HepG2 (cell line): ENCODE results near the gene UBL4B. TPM values are rescaled to one million over a fixed set of nuclear protein-coding genes. Genes with fewer than 3 reads are reported as not detected.

Source experiments
- ATAC-seq: fragments of 200-7000 bp; cut with Tn5 transposase; 3 replicates; pipeline ENCODE4 v1.9.1; 2020; ENCODE audit warnings: mild to moderate bottlenecking, moderate library complexity
- BruUV-seq: library from RNA; stranded (reverse); fragments of 400-500 nt; replicated peaks from 2 replicates; lab custom pipeline; 2021; lab: Mats Ljungman, UMichigan
- CTCF ChIA-PET: fragments of 300-600 bp; formaldehyde crosslinking; extraction: SDS; loops from one replicate; lab custom pipeline; 2021; ENCODE audit warnings: low total read pairs, inconsistent platforms, low intra/inter-chr PET ratio; lab: Yijun Ruan, JAX
- POLR2A ChIA-PET: fragments of 350-600 bp; sonication (Branson Sonifier 250); formaldehyde crosslinking; loops from one replicate; lab custom pipeline; 2020; ENCODE audit warnings: antibody characterized with exemption, inconsistent platforms; lab: Yijun Ruan, JAX
- DNase-seq: peaks from one replicate; pipeline ENCODE4 v3.0.0-alpha.2; 2015; ENCODE audit warnings: low spot score
- FAIRE-seq: peaks from 3 replicates; lab custom pipeline; 2011; peaks lifted over from hg19 to GRCh38; lab: Jason Lieb, UNC
- H2AFZ ChIP-seq: one replicate; pipeline ENCODE4 v1.6.1; 2011; ENCODE audit warnings: low read length, inconsistent platforms
- H3K27ac ChIP-seq: fragments of 300-600 bp; 3 replicates; pipeline ENCODE4 v1.8.0; 2011; ENCODE audit warnings: mixed run types, mild to moderate bottlenecking, mixed read lengths, low read length, inconsistent platforms; ENCODE audit not compliant: insufficient read depth; ENCODE audit errors: extremely low read length
- H3K27me3 ChIP-seq, 2 experiments: fragments of 200-600 bp in 1 of 2; 2 replicates in 1 of 2; 3 replicates in 1 of 2; pipeline versions ENCODE4 v1.6.0 to v1.8.0; 2011; ENCODE audit warnings: low read length in 2 of 2, mild to moderate bottlenecking in 2 of 2, moderate library complexity in 2 of 2, inconsistent platforms in 1 of 2; ENCODE audit not compliant: insufficient read depth in 2 of 2, control insufficient read depth in 1 of 2
- H3K36me3 ChIP-seq, 2 experiments: fragments of 200-600 bp in 1 of 2; replicated peaks in 1 of 2; 2 replicates in 1 of 2; 3 replicates in 1 of 2; pipeline versions ENCODE4 v1.5.1 to v1.8.0; 2011; ENCODE audit warnings: low read length in 2 of 2, inconsistent platforms in 1 of 2; ENCODE audit not compliant: insufficient read depth in 2 of 2, control insufficient read depth in 1 of 2
- H3K4me1 ChIP-seq: 2 replicates; pipeline ENCODE4 v1.5.1; 2012; ENCODE audit warnings: low read length, inconsistent platforms; ENCODE audit not compliant: insufficient read depth
- H3K4me2 ChIP-seq: 2 replicates; pipeline ENCODE4 v1.6.0; 2011; ENCODE audit warnings: low read depth, low read length, inconsistent platforms
- H3K4me3 ChIP-seq, 3 experiments: fragments of 200-600 bp in 1 of 3; sonication (generic), shearing (Covaris generic) in 1 of 3; replicated peaks in 1 of 3; 2 replicates each; pipeline ENCODE4 v1.5.1; 2011 to 2016; ENCODE audit warnings: low read length in 3 of 3, inconsistent platforms in 2 of 3, low read depth in 2 of 3, mild to moderate bottlenecking in 2 of 3, control low read depth in 1 of 3, mixed read lengths in 1 of 3; ENCODE audit not compliant: insufficient read depth in 1 of 3
- H3K79me2 ChIP-seq: one replicate; pipeline ENCODE4 v1.6.1; 2011; ENCODE audit warnings: low read length, inconsistent platforms; ENCODE audit not compliant: insufficient read depth
- H3K9ac ChIP-seq: 2 replicates; pipeline ENCODE4 v1.6.0; 2011; ENCODE audit warnings: mild to moderate bottlenecking, low read depth, low read length, inconsistent platforms; ENCODE audit not compliant: insufficient read depth
- H3K9me3 ChIP-seq: 2 replicates; pipeline ENCODE4 v1.5.1; 2012; ENCODE audit warnings: mild to moderate bottlenecking, low read length
- H4K20me1 ChIP-seq: 2 replicates; pipeline ENCODE4 v1.6.0; 2011; ENCODE audit warnings: inconsistent platforms, mild to moderate bottlenecking, low read length, moderate library complexity; ENCODE audit not compliant: insufficient read depth
- CHCHD3 ChIP-seq: sonication (generic); formaldehyde crosslinking; IDR thresholded peaks from 2 replicates; pipeline ENCODE4 v1.8.0; 2022; ENCODE audit warnings: mild to moderate bottlenecking, missing genetic modification reagents, moderate library complexity
- MTA3 ChIP-seq: sonication (generic); formaldehyde crosslinking; IDR thresholded peaks from 2 replicates; pipeline ENCODE4 v1.4.0; 2020; ENCODE audit warnings: missing genetic modification reagents
- PCBP2 ChIP-seq: fragments of 200-400 bp; formaldehyde crosslinking; optimal IDR thresholded peaks from 2 replicates; pipeline ENCODE3; 2018; ENCODE audit warnings: low read length, low read depth; ENCODE audit not compliant: poor library complexity, severe bottlenecking
- RCOR2 ChIP-seq: IDR thresholded peaks from 2 replicates; pipeline ENCODE4 v1.6.1; 2016; ENCODE audit warnings: missing biosample characterization, missing genetic modification reagents
- SMAD9 ChIP-seq: sonication (generic); formaldehyde crosslinking; IDR thresholded peaks from 2 replicates; pipeline ENCODE4 v1.5.1; 2020; ENCODE audit warnings: mild to moderate bottlenecking, missing genetic modification reagents
- SP4 ChIP-seq: sonication (generic); formaldehyde crosslinking; IDR thresholded peaks from 2 replicates; pipeline ENCODE4 v1.8.1; 2023; ENCODE audit warnings: mild to moderate bottlenecking, missing genetic modification reagents
- ZSCAN29 ChIP-seq: sonication (generic); formaldehyde crosslinking; conservative IDR thresholded peaks from 2 replicates; pipeline ENCODE4 v1.4.0; 2020; ENCODE audit warnings: mild to moderate bottlenecking, missing genetic modification reagents
- WGBS: methylation state at CpG from one replicate; pipeline ENCODE4 v1.1.6; 2017; ENCODE audit warnings: low lambda C conversion rate; 5-methylcytosine and 5-hydroxymethylcytosine counted together
- in situ Hi-C: cut with HindIII; loops from 2 replicates; pipeline ENCODE4 v1.10.0; 2017; ENCODE audit warnings: low pct_unique_long_range_greater_than_20kb; ENCODE audit not compliant: extremely low pct_ligation_motif_present
- intact Hi-C: fragments of 100-400 bp; cut with micrococcal nuclease; formaldehyde crosslinking; loops from one replicate; pipeline ENCODE4 v1.10.0; 2022; ENCODE audit not compliant: unreplicated experiment
- polyA plus RNA-seq, 8 experiments: library from polyadenylated mRNA; depleted of rRNA in 3 of 8; stranded (reverse) in 7 of 8; unstranded in 1 of 8; fragments of >200 nt; fragmentation: Illumina TruSeq in 4 of 8; extraction: Trizol in 4 of 8; gene quantifications; 2 replicates each; pipeline versions ENCODE4 v1.2.1 to v1.2.3, GENCODE V29; 2011 to 2016; ENCODE audit warnings: low read depth in 4 of 8, missing spikeins in 1 of 8, mixed read lengths in 1 of 8; ENCODE audit not compliant: insufficient read depth in 1 of 8
- total RNA-seq, 5 experiments: library from RNA; depleted of rRNA; stranded (reverse); fragments of >200 nt; fragmentation: Illumina TruSeq; extraction: Trizol; gene quantifications; 2 replicates each; pipeline ENCODE4 v1.2.3, GENCODE V29; 2016; ENCODE audit warnings: low read depth in 1 of 5
- TF ChIP-seq, protein P1 (sequence below): IDR thresholded peaks from 2 replicates; pipeline ENCODE4 v1.6.1; 2012; ENCODE audit warnings: inconsistent platforms
- TF ChIP-seq, protein P2 (sequence below): sonication (generic); IDR thresholded peaks from 2 replicates; pipeline ENCODE4 v1.6.1; 2016; ENCODE audit warnings: low read depth, borderline replicate concordance
- TF ChIP-seq, protein P3 (sequence below): sonication (generic); formaldehyde crosslinking; IDR thresholded peaks from 2 replicates; pipeline ENCODE4 v1.4.0; 2020; ENCODE audit warnings: missing genetic modification reagents, borderline replicate concordance

UBL4B gene
- total and polyA plus RNA-seq, 2 of the 13 experiments (the other 11 are each of a cell fraction or from before 2014, with no cell fraction given), result not detected

DNA sequence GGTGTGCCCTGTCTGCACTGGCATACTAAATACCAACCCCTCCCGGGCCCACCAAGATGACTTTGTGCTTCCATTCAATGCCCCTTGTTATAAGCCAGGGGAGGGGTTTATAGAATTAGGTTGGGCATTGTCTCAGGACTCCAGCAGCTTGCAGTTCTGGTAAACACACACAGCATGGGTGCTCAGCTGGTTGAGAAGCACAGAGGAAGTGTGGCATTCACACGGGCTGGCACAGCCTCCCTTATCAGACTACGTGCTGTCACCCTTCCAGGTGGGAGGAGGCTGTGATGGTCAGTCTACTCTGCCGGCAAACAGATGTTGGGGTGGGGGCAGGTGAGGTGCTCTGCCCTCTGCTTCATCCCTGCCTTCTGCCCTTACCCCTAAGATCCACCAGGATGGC is 23.0 kb downstream of the UBL4B start:
- FAIRE-seq, result no peak
- no peaks in the 10 kb centered on the region for H3K4me1 ChIP-seq
- in situ Hi-C loops, result no loop called here
- no peak for DNase-seq
- H3K27me3 ChIP-seq, result peaks cover 0 to 40% of the 10 kb centered on the region in 2 experiments; a peak in 3 of 5 replicates
- no peaks in the 10 kb centered on the region for H3K36me3 ChIP-seq
- H2AFZ ChIP-seq, result no peak overlapping the region
- no peak overlapping the region for H3K27ac ChIP-seq
- WGBS, result 7% methylated on average over 3 of the region's 4 CpGs
- ChIA-PET CTCF (no interaction called here), POLR2A (no interaction called here)
- H4K20me1 ChIP-seq, result no peaks in the 10 kb centered on the region
- no peak overlapping the region for H3K9ac ChIP-seq
- no peaks in the 10 kb centered on the region for H3K9me3 ChIP-seq
- BruUV-seq, result no TSS peak
- no peak overlapping the region for H3K4me3 ChIP-seq
- TF ChIP-seq, protein P1, sequence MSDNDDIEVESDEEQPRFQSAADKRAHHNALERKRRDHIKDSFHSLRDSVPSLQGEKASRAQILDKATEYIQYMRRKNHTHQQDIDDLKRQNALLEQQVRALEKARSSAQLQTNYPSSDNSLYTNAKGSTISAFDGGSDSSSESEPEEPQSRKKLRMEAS, result no peak
- TF ChIP-seq ZSCAN29 (CRISPR knock-in tag) (no peak), PCBP2 (no peak), RCOR2 (CRISPR knock-in tag) (no peak), CHCHD3 (CRISPR knock-in tag) (no peak), MTA3 (CRISPR knock-in tag) (no peak), SP4 (no peak), SMAD9 (CRISPR knock-in tag) (no peak)
- TF ChIP-seq, protein P2, sequence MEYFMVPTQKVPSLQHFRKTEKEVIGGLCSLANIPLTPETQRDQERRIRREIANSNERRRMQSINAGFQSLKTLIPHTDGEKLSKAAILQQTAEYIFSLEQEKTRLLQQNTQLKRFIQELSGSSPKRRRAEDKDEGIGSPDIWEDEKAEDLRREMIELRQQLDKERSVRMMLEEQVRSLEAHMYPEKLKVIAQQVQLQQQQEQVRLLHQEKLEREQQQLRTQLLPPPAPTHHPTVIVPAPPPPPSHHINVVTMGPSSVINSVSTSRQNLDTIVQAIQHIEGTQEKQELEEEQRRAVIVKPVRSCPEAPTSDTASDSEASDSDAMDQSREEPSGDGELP, result no peak
- TF ChIP-seq, protein P3, sequence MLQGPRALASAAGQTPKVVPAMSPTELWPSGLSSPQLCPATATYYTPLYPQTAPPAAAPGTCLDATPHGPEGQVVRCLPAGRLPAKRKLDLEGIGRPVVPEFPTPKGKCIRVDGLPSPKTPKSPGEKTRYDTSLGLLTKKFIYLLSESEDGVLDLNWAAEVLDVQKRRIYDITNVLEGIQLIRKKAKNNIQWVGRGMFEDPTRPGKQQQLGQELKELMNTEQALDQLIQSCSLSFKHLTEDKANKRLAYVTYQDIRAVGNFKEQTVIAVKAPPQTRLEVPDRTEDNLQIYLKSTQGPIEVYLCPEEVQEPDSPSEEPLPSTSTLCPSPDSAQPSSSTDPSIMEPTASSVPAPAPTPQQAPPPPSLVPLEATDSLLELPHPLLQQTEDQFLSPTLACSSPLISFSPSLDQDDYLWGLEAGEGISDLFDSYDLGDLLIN (CRISPR knock-in tag), result no peak
- no peaks in the 10 kb centered on the region for H3K79me2 ChIP-seq
- ATAC-seq, result no peak
- no peak overlapping the region for H3K4me2 ChIP-seq
- intact Hi-C loops, result no loop called here
